ENCODE measurements around the gene CLSTN2.

GRCh38 chr3:140416666-140417065, 481.7 kb downstream of the CLSTN2 start:
- TF ChIP-seq FOXP2 (optimal IDR thresholded peaks at IDR 0.05; ENCODE audit: borderline replicate concordance, extremely low read depth, extremely low read length, insufficient read depth) (no peak), POLR2AphosphoS5 (IDR thresholded peaks at IDR 0.05; ENCODE audit: low read depth, low read length) (no peak), TAF1 (IDR thresholded peaks at IDR 0.05; ENCODE audit: borderline replicate concordance, insufficient read depth, low read length) (no peak), REST (IDR thresholded peaks at IDR 0.05; ENCODE audit: insufficient read depth in 1 of 2, low read depth in 2 of 2, low read length in 2 of 2) (no peak), SIN3A (IDR thresholded peaks at IDR 0.05; ENCODE audit: borderline replicate concordance, insufficient read depth, low read length) (no peak)
